ENCODE data around the gene LBP.

DNA sequence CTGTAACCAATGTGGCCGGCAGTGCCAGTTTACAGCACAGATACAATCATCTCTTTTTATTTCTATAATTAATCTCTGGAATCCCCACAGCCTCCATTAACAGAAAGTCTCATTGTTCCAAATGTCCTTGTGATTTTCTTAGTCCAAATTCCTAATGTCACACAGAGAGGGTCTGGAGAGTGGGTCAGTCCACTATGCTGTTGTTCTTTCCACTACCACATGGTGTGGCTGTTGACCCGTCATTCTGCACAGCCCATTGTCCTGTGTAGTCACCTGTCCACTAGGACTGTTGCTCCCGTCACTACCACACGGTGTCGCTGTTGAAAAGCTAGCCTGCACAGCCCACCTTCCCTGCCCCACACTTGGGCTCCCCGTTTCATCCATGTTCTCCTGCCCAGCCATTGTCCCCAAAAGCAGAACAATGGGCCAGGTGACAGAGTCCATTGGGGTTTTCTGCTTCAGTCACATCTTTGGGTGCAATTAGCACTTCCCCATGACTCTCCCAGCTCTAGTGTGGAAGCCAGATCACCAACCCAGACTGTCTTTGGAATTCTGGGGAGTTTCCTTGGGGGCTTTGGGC lies 8.6 kb upstream of the LBP start:
- TF ChIP-seq, protein P1, sequence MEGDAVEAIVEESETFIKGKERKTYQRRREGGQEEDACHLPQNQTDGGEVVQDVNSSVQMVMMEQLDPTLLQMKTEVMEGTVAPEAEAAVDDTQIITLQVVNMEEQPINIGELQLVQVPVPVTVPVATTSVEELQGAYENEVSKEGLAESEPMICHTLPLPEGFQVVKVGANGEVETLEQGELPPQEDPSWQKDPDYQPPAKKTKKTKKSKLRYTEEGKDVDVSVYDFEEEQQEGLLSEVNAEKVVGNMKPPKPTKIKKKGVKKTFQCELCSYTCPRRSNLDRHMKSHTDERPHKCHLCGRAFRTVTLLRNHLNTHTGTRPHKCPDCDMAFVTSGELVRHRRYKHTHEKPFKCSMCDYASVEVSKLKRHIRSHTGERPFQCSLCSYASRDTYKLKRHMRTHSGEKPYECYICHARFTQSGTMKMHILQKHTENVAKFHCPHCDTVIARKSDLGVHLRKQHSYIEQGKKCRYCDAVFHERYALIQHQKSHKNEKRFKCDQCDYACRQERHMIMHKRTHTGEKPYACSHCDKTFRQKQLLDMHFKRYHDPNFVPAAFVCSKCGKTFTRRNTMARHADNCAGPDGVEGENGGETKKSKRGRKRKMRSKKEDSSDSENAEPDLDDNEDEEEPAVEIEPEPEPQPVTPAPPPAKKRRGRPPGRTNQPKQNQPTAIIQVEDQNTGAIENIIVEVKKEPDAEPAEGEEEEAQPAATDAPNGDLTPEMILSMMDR (IDR thresholded peaks at IDR 0.05) = peak; percentile 74 to 92 (median 84)
- TF ChIP-seq POLR2A (IDR thresholded peaks at IDR 0.05) = no peak
